GM21367 (cell line): Measurements from ENCODE around the gene TOX4.
"Not testable (repeated sequence)": the region's sequence is repeated elsewhere in the genome, so short reads cannot be mapped to it uniquely, and the experiment has no call there.

Experiments used
- ATAC-seq: cut with Tn5 transposase; IDR thresholded peaks from one replicate; pipeline ENCODE4 v1.9.1; 2021; ENCODE audit not compliant: unreplicated experiment

TOX4 gene

GRCh38 chr14:21533294-21533693 is 56.3 kb downstream of the TOX4 start:
- ATAC-seq, result no peak

GRCh38 chr14:21534576-21534975 is 57.6 kb downstream of the TOX4 start:
- no peak for ATAC-seq

GRCh38 chr14:21535545-21536417 is 58.8 kb downstream of the TOX4 start:
- no peak for ATAC-seq

- ATAC-seq, result no peak
Measured at GRCh38 chr14:21536418-21537089, 59.6 kb downstream of the TOX4 start.

GRCh38 chr14:21537090-21537424 is 60.1 kb downstream of the TOX4 start:
- ATAC-seq, result no peak

GRCh38 chr14:21539189-21539940 is 62.4 kb downstream of the TOX4 start:
- ATAC-seq, result no peak

- ATAC-seq, result no peak
Measured at GRCh38 chr14:21541413-21542074, 64.5 kb downstream of the TOX4 start.

- no peak for ATAC-seq
Measured at GRCh38 chr14:21543521-21543960, 66.5 kb downstream of the TOX4 start.

- ATAC-seq, result no peak
Measured at GRCh38 chr14:21543963-21544362, 67.0 kb downstream of the TOX4 start.

- not testable (repeated sequence) for ATAC-seq
Measured at GRCh38 chr14:21544588-21544987, 67.6 kb downstream of the TOX4 start.
